Measurements from ENCODE around the gene IL17RA.

IL17RA gene

GRCh38 chr22:17107547-17107810 lies 22.7 kb downstream of the IL17RA start:
- no peak for DNase-seq

- no peak for DNase-seq
These were observed 23.7 kb downstream of the IL17RA start for GRCh38 chr22:17108256-17109112.

GRCh38 chr22:17109113-17109865 lies 24.5 kb downstream of the IL17RA start:
- DNase-seq: no peak

GRCh38 chr22:17109976-17110375 lies 25.2 kb downstream of the IL17RA start:
- DNase-seq: no peak

GRCh38 chr22:17110791-17111550 lies 26.2 kb downstream of the IL17RA start:
- no peak for DNase-seq

GRCh38 chr22:17112491-17113042 lies 27.8 kb downstream of the IL17RA start:
- peak; percentile 37 for DNase-seq

- no peak for DNase-seq
These were observed 28.8 kb downstream of the IL17RA start for GRCh38 chr22:17113600-17113999.

- no peak for DNase-seq
These were observed 29.5 kb downstream of the IL17RA start for GRCh38 chr22:17114173-17114897.

GRCh38 chr22:17114898-17115235 lies 30.1 kb downstream of the IL17RA start:
- DNase-seq: no peak

GRCh38 chr22:17115236-17115635 lies 30.4 kb downstream of the IL17RA start:
- no peak for DNase-seq

- no peak for DNase-seq
These were observed 31.3 kb downstream of the IL17RA start for GRCh38 chr22:17115945-17116565.

GRCh38 chr22:17116572-17117330 lies 32.0 kb downstream of the IL17RA start:
- DNase-seq: no peak

GRCh38 chr22:17117400-17117799 lies 32.6 kb downstream of the IL17RA start:
- DNase-seq: no peak

- no peak for DNase-seq
These were observed 33.1 kb downstream of the IL17RA start for GRCh38 chr22:17117890-17118289.

GRCh38 chr22:17118342-17118741 lies 33.5 kb downstream of the IL17RA start:
- DNase-seq: no peak

- no peak for DNase-seq
These were observed 34.8 kb downstream of the IL17RA start for GRCh38 chr22:17119481-17120202.

GRCh38 chr22:17120281-17120680 lies 35.5 kb downstream of the IL17RA start:
- DNase-seq: no peak

- DNase-seq: no peak
These were observed 36.0 kb downstream of the IL17RA start for GRCh38 chr22:17120711-17121232.

GRCh38 chr22:17121233-17122195 lies 36.7 kb downstream of the IL17RA start, which contains the start of gene TMEM121B:
Gene TMEM121B (minus strand): TSS chr22:17121360. CDS start chr22:17121127, 233 bp downstream.
- peak; percentile 87 for DNase-seq
